Activated CD4-positive, alpha-beta T cell treated with anti-CD3 and anti-CD28 coated beads, Interleukin-2, amount 10 ng/mL, durations not matched to agents 7 days and 5 days (primary cell): ENCODE data around the gene GBE1. TPM values are rescaled to one million over a fixed set of nuclear protein-coding genes. Genes with fewer than 3 reads are reported as not detected.

Source experiments
- CTCF ChIA-PET: fragments of 350-600 bp; sonication (Branson Sonifier 250); formaldehyde crosslinking; loops from one replicate; lab custom pipeline; 2021; ENCODE audit warnings: antibody characterized with exemption; lab: Charles Lee
- POLR2A ChIA-PET: fragments of 350-600 bp; sonication (Branson Sonifier 250); formaldehyde crosslinking; loops from one replicate; lab custom pipeline; 2021; ENCODE audit warnings: antibody characterized with exemption; lab: Charles Lee
- DNase-seq: peaks from one replicate; pipeline ENCODE4 v3.0.0-alpha.2; 2020
- H3K27ac Mint-ChIP-seq: one replicate; pipeline ENCODE4 v1.8.0; 2021; ENCODE audit warnings: mild to moderate bottlenecking, moderate library complexity, mixed read lengths
- H3K27me3 Mint-ChIP-seq: one replicate; pipeline ENCODE4 v1.8.0; 2021; ENCODE audit warnings: mixed read lengths
- H3K36me3 Mint-ChIP-seq: one replicate; pipeline ENCODE4 v1.8.0; 2021; ENCODE audit warnings: low read depth, mixed read lengths
- H3K4me1 Mint-ChIP-seq: one replicate; pipeline ENCODE4 v1.8.0; 2021; ENCODE audit warnings: mixed read lengths
- H3K4me3 Mint-ChIP-seq: one replicate; pipeline ENCODE4 v1.8.0; 2021; ENCODE audit warnings: mild to moderate bottlenecking, moderate library complexity, mixed read lengths
- H3K9me3 Mint-ChIP-seq: one replicate; pipeline ENCODE4 v1.8.0; 2021; ENCODE audit warnings: mixed read lengths
- total RNA-seq, 2 experiments: library from RNA; stranded (reverse); gene quantifications; one replicate each; pipeline ENCODE4 v1.2.3, GENCODE V29; 2021

Gene GBE1
- total RNA-seq, 2 experiments from 2014 or later, result 17.9 to 20.2 TPM

- ChIA-PET CTCF (no interaction called here), POLR2A (no interaction called here)
- Mint-ChIP-seq H3K36me3 (peaks cover 2% of the 10 kb centered on the region), H3K27me3 (no peaks in the 10 kb centered on the region), H3K27ac (no peak overlapping the region), H3K9me3 (no peaks in the 10 kb centered on the region), H3K4me1 (peaks cover 2% of the 10 kb centered on the region), H3K4me3 (no peak overlapping the region)
- no peak for DNase-seq
These were observed 84.6 kb downstream of the GBE1 start for GRCh38 chr3:81676706-81677456.

GRCh38 chr3:81674690-81675089 is 86.8 kb downstream of the GBE1 start:
- no peaks in the 10 kb centered on the region for H3K9me3 Mint-ChIP-seq
- no peaks in the 10 kb centered on the region for H3K27me3 Mint-ChIP-seq
- H3K4me1 Mint-ChIP-seq, result no peaks in the 10 kb centered on the region
- no peak overlapping the region for H3K4me3 Mint-ChIP-seq
- no peaks in the 10 kb centered on the region for H3K36me3 Mint-ChIP-seq
- ChIA-PET POLR2A (no interaction called here), CTCF (no interaction called here)
- DNase-seq, result no peak
- no peak overlapping the region for H3K27ac Mint-ChIP-seq

GRCh38 chr3:81668283-81668682 is 93.2 kb downstream of the GBE1 start:
- H3K9me3 Mint-ChIP-seq, result no peaks in the 10 kb centered on the region
- peak overlapping the region; percentile 13 for H3K27ac Mint-ChIP-seq
- H3K4me1 Mint-ChIP-seq, result no peaks in the 10 kb centered on the region
- no peaks in the 10 kb centered on the region for H3K27me3 Mint-ChIP-seq
- DNase-seq, result no peak
- ChIA-PET CTCF (no interaction called here), POLR2A (no interaction called here)
- no peak overlapping the region for H3K4me3 Mint-ChIP-seq
- H3K36me3 Mint-ChIP-seq, result no peaks in the 10 kb centered on the region

- no peaks in the 10 kb centered on the region for H3K9me3 Mint-ChIP-seq
- CTCF ChIA-PET, result interaction anchor here (1.4 kb wide), 1 partner anchor 26 kb away, joined by 3 read pairs; no protein-coding TSS in a partner anchor
- no peaks in the 10 kb centered on the region for H3K36me3 Mint-ChIP-seq
- no peaks in the 10 kb centered on the region for H3K27me3 Mint-ChIP-seq
- POLR2A ChIA-PET, result no interaction called here
- no peak for DNase-seq
- no peaks in the 10 kb centered on the region for H3K4me1 Mint-ChIP-seq
- no peak overlapping the region for H3K4me3 Mint-ChIP-seq
- H3K27ac Mint-ChIP-seq, result no peak overlapping the region
These were observed 94.8 kb downstream of the GBE1 start for GRCh38 chr3:81666502-81667121.

- no peak overlapping the region for H3K4me3 Mint-ChIP-seq
- CTCF ChIA-PET, result no interaction called here
- H3K36me3 Mint-ChIP-seq, result no peaks in the 10 kb centered on the region
These were observed 98.3 kb downstream of the GBE1 start for GRCh38 chr3:81663114-81663513.

GRCh38 chr3:81660036-81660435 is 101.4 kb downstream of the GBE1 start:
- Mint-ChIP-seq H3K27ac (no peak overlapping the region), H3K36me3 (no peaks in the 10 kb centered on the region), H3K9me3 (no peaks in the 10 kb centered on the region), H3K27me3 (no peaks in the 10 kb centered on the region), H3K4me1 (no peaks in the 10 kb centered on the region), H3K4me3 (no peak overlapping the region)
- DNase-seq, result no peak
- ChIA-PET POLR2A (no interaction called here), CTCF (no interaction called here)

More at GRCh38 chr3:81663114-81663513, 98.3 kb downstream of the GBE1 start:
- no peaks in the 10 kb centered on the region for H3K27me3 Mint-ChIP-seq
- no peak for DNase-seq
- POLR2A ChIA-PET, result no interaction called here
- no peaks in the 10 kb centered on the region for H3K9me3 Mint-ChIP-seq
- H3K27ac Mint-ChIP-seq, result no peak overlapping the region
- H3K4me1 Mint-ChIP-seq, result no peaks in the 10 kb centered on the region

GRCh38 chr3:81658322-81658997 is 103.0 kb downstream of the GBE1 start:
- ChIA-PET POLR2A (no interaction called here), CTCF (no interaction called here)
- Mint-ChIP-seq H3K27me3 (no peaks in the 10 kb centered on the region), H3K27ac (no peak overlapping the region), H3K9me3 (no peaks in the 10 kb centered on the region), H3K4me3 (no peak overlapping the region), H3K4me1 (no peaks in the 10 kb centered on the region), H3K36me3 (no peaks in the 10 kb centered on the region)
- no peak for DNase-seq

GRCh38 chr3:81651139-81651538 is 110.3 kb downstream of the GBE1 start:
- DNase-seq, result no peak
- no peaks in the 10 kb centered on the region for H3K36me3 Mint-ChIP-seq

GRCh38 chr3:81650187-81650586 is 111.3 kb downstream of the GBE1 start:
- no peak for DNase-seq
- Mint-ChIP-seq H3K27me3 (no peaks in the 10 kb centered on the region), H3K4me1 (no peaks in the 10 kb centered on the region), H3K4me3 (no peak overlapping the region), H3K27ac (no peak overlapping the region), H3K36me3 (no peaks in the 10 kb centered on the region), H3K9me3 (no peaks in the 10 kb centered on the region)
- ChIA-PET POLR2A (no interaction called here), CTCF (no interaction called here)

More at GRCh38 chr3:81651139-81651538, 110.3 kb downstream of the GBE1 start:
- Mint-ChIP-seq H3K9me3 (no peaks in the 10 kb centered on the region), H3K27me3 (no peaks in the 10 kb centered on the region), H3K4me1 (no peaks in the 10 kb centered on the region), H3K27ac (no peak overlapping the region), H3K4me3 (no peak overlapping the region)
- ChIA-PET CTCF (no interaction called here), POLR2A (no interaction called here)

GRCh38 chr3:81645248-81645647 is 116.2 kb downstream of the GBE1 start:
- CTCF ChIA-PET, result interaction anchor here (1.1 kb wide), 1 partner anchor 10 kb away, joined by 3 read pairs; no protein-coding TSS in a partner anchor
- H3K9me3 Mint-ChIP-seq, result no peaks in the 10 kb centered on the region
- H3K4me3 Mint-ChIP-seq, result no peak overlapping the region
- no peak overlapping the region for H3K27ac Mint-ChIP-seq
- no peaks in the 10 kb centered on the region for H3K27me3 Mint-ChIP-seq
- POLR2A ChIA-PET, result no interaction called here
- no peak for DNase-seq
- no peaks in the 10 kb centered on the region for H3K36me3 Mint-ChIP-seq
- no peaks in the 10 kb centered on the region for H3K4me1 Mint-ChIP-seq

GRCh38 chr3:81643721-81644120 is 117.7 kb downstream of the GBE1 start:
- Mint-ChIP-seq H3K4me3 (no peak overlapping the region), H3K9me3 (no peaks in the 10 kb centered on the region), H3K36me3 (no peaks in the 10 kb centered on the region), H3K4me1 (no peaks in the 10 kb centered on the region), H3K27me3 (no peaks in the 10 kb centered on the region), H3K27ac (no peak overlapping the region)
- CTCF ChIA-PET, result no interaction called here
- POLR2A ChIA-PET, result no interaction called here
- DNase-seq, result no peak

GRCh38 chr3:81638480-81638879 is 123.0 kb downstream of the GBE1 start:
- no peaks in the 10 kb centered on the region for H3K9me3 Mint-ChIP-seq
- H3K4me3 Mint-ChIP-seq, result no peak overlapping the region
- ChIA-PET POLR2A (no interaction called here), CTCF (interaction anchor here (1.1 kb wide), 1 partner anchor 86 kb away, joined by 3 read pairs; no protein-coding TSS in a partner anchor)
- H3K27ac Mint-ChIP-seq, result no peak overlapping the region
- no peaks in the 10 kb centered on the region for H3K4me1 Mint-ChIP-seq
- no peaks in the 10 kb centered on the region for H3K36me3 Mint-ChIP-seq
- H3K27me3 Mint-ChIP-seq, result no peaks in the 10 kb centered on the region
- no peak for DNase-seq

- no peaks in the 10 kb centered on the region for H3K27me3 Mint-ChIP-seq
- peaks cover 5% of the 10 kb centered on the region for H3K36me3 Mint-ChIP-seq
- ChIA-PET CTCF (no interaction called here), POLR2A (no interaction called here)
- H3K27ac Mint-ChIP-seq, result no peak overlapping the region
- H3K4me1 Mint-ChIP-seq, result no peaks in the 10 kb centered on the region
- no peak for DNase-seq
- H3K4me3 Mint-ChIP-seq, result no peak overlapping the region
- no peaks in the 10 kb centered on the region for H3K9me3 Mint-ChIP-seq
These were observed 128.8 kb downstream of the GBE1 start for GRCh38 chr3:81632659-81633058.
